ENCODE measurements around the gene PLCL2.
A peak's percentile ranks its signal among the peaks of the same experiment; 100 is the strongest.

PLCL2 gene

GRCh38 chr3:16896094-16896627 lies 11.4 kb downstream of the PLCL2 start:
- no peak for DNase-seq

DNA sequence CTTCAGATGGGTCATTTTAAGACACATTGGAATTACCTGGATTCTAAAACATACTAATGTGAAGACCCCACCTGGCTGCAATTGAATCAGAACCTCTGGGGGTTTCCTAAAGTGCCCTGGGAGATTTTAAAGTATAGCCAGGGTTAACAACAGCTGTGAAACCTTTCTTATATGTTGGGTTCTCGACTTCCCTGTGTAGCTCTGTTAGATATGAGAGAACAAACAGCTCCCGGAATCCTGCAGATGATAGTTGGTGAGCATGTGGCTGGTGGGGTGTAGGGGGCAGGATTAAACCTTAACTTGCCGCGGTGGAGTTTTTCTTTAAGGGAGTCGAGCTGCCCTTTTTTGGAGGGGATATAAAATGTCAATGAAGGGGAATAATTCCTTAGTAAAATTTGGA lies 12.1 kb downstream of the PLCL2 start:
- no peak for DNase-seq

- DNase-seq, result peak; percentile 27
Measured at GRCh38 chr3:16897254-16897926, 12.6 kb downstream of the PLCL2 start.

DNA sequence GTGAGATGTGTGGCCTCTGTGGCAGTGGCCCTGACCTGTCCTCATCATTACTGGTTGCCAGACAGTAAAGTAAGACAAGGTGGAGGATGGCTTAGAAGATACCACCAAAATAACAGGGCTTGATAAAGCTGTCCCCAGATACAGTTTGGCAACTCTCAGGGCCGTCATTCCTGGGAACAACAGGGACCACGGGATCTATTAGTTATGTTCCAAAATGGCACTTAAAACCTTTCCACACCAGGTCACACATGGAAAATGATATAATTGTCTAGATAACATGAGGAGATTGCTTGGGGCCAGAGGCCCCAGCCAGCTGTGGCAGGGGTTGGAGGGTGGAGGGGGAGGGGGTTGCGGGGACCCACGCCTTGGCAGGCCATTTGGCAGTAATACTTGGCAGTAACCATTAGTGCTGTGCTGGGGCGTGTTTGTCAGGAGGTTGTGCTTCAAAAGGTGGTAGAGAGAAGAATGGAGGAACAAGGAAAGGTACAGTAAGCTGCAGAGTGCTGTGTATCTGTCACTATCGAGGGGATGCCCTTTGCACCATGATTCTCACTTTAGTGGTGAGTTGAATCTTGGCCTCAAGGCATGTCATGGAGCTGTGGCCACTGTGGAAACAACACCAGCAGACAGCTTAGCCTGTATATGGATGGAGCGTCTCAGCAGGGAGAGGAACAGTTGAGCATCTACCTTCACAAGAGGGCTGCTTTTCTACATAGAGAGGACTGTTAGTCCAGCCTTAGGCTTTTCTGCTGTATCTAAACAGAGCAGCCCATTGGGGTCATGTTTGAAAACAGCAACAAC lies 14.0 kb downstream of the PLCL2 start:
- no peak for DNase-seq

- DNase-seq, result no peak
Measured at GRCh38 chr3:16899919-16900318, 15.2 kb downstream of the PLCL2 start.

GRCh38 chr3:16900779-16901440 lies 16.2 kb downstream of the PLCL2 start:
- no peak for DNase-seq

DNA sequence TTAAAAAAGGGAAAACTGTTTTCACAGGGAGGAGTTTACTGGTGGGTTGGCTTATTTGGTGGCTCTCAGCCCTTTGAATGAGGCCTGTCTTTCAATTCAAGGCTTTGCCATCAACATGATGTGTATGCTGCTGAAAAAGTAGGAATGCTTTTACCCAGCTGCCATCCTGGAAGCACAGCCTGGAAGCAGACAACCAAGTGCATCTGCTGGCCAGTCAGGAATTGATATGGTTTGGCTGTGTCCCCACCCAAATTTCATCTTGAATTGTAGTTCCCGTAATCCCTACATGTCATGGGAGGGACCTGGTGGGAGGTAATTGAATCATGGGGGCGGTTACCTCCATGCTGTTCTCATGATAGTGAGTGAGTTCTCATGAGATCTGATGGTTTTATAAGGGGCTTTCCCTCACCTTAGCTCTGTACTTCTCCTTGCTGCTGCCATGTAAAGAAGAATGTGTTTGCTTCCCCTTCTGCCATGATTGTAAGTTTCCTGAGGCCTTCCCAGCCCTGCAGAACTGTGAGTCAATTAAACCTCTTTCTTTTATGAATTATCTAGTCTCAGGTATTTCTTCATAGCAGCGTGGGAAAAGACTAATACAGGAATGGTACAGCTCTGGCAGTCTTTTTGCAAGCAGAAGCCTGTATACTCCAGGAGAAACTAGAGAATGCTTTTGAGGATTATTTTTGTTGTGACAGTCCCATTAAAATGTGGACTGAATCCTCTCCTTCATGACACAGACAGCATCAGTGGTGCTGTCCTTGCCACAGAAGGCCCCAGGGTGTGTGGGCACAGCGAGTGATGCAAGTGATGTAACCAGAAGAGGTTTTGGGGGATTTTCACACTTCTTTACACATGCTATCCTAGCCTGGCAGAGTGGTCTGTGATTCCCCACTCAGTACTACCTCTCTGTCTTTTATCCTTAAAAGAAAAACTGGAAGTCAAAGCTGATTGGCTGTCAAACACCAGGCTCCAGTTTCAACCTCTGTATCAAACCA lies 20.0 kb downstream of the PLCL2 start:
- DNase-seq, result no peak

GRCh38 chr3:16905704-16906103 lies 20.9 kb downstream of the PLCL2 start:
- no peak for DNase-seq

DNA sequence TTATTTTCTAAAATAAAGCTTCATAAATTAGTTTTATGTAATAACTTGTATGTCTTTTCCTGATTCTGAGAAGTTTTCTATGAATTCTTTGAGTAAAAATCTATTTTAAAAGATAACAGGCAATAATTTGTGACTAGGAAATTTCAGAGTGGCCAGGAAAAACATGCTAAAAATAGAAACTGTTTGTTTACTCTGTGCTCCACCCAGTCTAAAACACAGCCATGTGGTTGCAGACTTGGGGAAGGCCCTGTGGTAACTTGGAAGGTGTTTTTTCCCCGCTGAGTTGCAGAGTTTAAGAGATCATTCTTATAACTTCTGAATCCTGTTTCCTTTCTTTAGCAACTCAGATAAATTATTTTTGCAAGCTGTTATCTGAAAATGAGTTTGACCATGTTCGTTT lies 21.9 kb downstream of the PLCL2 start:
- peak; percentile 22 for DNase-seq

GRCh38 chr3:16907243-16907642 lies 22.5 kb downstream of the PLCL2 start:
- DNase-seq, result no peak

GRCh38 chr3:16908016-16908807 lies 23.5 kb downstream of the PLCL2 start:
- DNase-seq, result no peak

DNA sequence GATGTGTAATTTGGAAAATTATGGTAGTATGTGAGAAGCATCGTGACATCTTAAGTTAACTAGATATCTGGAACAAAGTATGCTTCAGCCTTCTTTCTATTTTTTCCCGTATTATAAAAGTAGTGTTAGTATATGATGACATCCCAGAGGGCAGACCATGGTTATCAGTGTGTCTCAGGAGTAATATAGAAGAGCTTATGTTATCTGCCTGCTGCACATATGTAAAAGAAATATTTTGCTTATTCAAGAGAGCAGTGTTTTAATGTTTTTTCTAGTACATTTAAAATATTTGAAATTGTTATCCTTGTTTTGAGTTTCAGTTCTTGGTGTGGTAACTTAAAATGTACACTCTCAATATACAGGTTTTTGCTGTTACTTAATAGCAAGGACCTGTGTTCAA lies 24.1 kb downstream of the PLCL2 start:
- no peak for DNase-seq

- no peak for DNase-seq
Measured at GRCh38 chr3:16909802-16910201, 25.0 kb downstream of the PLCL2 start.

DNA sequence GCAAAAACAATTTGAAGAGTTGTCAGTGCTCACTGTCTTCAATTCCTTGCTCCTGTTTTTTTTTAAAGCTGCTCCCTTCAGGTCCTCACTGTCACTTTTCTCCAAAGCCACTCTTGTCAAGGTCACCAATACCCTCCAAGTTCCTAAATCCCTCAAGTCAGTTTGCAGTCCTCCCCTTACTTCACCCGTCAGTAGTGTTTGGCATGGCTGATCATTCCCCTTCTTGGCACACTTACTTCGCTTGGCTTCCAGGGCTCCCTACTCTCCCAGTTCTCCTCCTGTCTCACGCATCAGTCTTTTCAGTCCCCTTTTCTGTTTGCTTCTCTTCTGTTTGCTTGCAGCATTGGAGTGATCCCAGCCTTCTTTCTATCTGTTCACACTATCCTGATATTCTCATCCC lies 25.5 kb downstream of the PLCL2 start:
- no peak for DNase-seq

GRCh38 chr3:16911916-16912315 lies 27.2 kb downstream of the PLCL2 start:
- no peak for DNase-seq

- no peak for DNase-seq
Measured at GRCh38 chr3:16912400-16913263, 27.9 kb downstream of the PLCL2 start.

DNA sequence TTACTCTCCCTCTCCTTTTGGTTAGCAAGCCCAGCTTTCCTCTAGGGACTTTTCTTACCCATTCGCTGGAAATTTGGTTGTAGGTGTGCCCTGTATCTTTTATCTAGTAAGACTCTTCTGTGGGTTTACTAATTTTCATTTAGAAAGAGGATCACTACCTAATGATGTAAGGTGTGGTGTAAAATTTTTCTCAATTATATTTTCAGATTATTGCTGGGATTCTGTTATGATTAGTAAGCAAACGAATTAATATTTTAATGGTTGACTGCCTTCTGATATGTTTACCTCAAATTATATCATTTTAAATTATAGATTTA lies 28.5 kb downstream of the PLCL2 start:
- DNase-seq, result no peak

DNA sequence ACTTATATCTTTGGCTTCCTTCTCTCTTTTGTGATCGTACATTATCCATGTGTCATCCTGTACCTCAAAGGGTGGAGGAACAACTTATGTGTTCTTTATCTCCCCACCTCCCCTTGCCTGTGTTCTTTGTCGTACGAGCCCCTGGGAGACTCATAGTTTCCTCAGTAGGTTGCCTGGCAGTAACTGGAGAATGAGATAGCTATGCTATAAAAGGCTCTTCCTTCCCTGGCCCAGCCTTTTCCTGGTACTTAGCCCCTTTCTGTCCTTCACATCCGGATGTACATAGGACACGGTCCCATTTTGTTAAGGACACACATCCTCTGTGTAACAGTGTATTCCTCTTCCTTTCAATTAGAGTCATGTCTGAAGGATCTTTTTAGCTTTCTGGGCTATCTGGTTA lies 32.1 kb downstream of the PLCL2 start:
- no peak for DNase-seq

DNA sequence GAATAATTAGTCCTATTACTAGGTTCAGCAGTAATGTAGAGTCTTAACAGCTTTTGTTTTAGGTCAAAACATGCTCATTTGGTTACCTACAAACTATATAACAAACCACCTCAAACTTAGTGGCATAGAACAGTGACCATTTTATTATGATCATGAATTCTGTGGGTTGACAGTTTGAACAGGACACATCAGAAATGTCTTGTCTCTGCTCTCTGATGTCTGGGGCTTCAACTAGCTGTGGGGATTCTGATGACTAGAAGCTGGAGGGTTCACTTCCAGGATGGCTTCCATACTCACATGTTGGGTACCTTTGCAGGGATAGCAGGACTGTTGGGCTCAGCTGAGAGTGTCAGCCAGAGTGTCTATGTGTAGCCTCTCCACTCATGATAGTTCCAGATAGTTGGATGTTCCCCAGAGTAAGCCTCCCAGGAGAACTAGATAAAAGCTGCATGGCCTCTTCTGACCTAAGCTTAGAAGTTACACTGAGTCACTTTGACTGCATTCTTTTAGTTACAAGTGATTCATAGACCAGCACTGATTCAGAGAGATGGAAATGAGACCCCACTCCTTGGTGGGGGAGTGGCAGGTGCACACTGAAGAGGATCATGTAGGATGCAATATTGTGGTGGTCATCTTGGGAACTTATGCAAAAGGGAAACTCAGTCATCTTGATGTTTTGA lies 32.6 kb downstream of the PLCL2 start:
- DNase-seq, result no peak

GRCh38 chr3:16917980-16918682 lies 33.4 kb downstream of the PLCL2 start:
- DNase-seq, result no peak
